Naive B cell (primary cell): ENCODE results near the gene AUH. TPM values are rescaled to one million over a fixed set of nuclear protein-coding genes. Genes with fewer than 3 reads are reported as not detected.

Experiments
- ATAC-seq, 2 donors: fragments of 150-1000 bp; cut with Tn5 transposase; 2 replicates each; pipeline ENCODE4 v1.10.0; 2021; ENCODE audit warnings: low read depth in 2 of 2, mild to moderate bottlenecking in 2 of 2, moderate library complexity in 2 of 2
- DNase-seq: peaks from one replicate; pipeline ENCODE4 v3.0.0; 2022
- H3K27ac Mint-ChIP-seq, 6 donors: one replicate each; pipeline ENCODE4 v1.8.0; 2020 to 2022; ENCODE audit warnings: mild to moderate bottlenecking in 6 of 6, mixed read lengths in 6 of 6, moderate library complexity in 5 of 6, inconsistent platforms in 2 of 6
- H3K27me3 Mint-ChIP-seq, 3 donors: one replicate each; pipeline ENCODE4 v1.8.0; 2021 to 2022; ENCODE audit warnings: mixed read lengths in 3 of 3, mild to moderate bottlenecking in 1 of 3
- H3K36me3 Mint-ChIP-seq, 2 donors: one replicate each; pipeline ENCODE4 v1.8.0; 2020 to 2022; ENCODE audit warnings: mixed read lengths in 2 of 2, inconsistent platforms in 1 of 2, mild to moderate bottlenecking in 1 of 2
- H3K4me1 Mint-ChIP-seq, 3 donors: one replicate each; pipeline ENCODE4 v1.8.0; 2020 to 2022; ENCODE audit warnings: mixed read lengths in 3 of 3, inconsistent platforms in 1 of 3, mild to moderate bottlenecking in 1 of 3, moderate library complexity in 1 of 3
- H3K4me3 Mint-ChIP-seq, 8 donors: one replicate each; pipeline ENCODE4 v1.8.0; 2020 to 2022; ENCODE audit warnings: mild to moderate bottlenecking in 8 of 8, mixed read lengths in 8 of 8, moderate library complexity in 8 of 8, inconsistent platforms in 2 of 8
- H3K9me3 Mint-ChIP-seq, 7 donors: one replicate each; pipeline ENCODE4 v1.8.0; 2020 to 2022; ENCODE audit warnings: mixed read lengths in 7 of 7, mild to moderate bottlenecking in 5 of 7, inconsistent platforms in 2 of 7, moderate library complexity in 1 of 7
- polyA plus RNA-seq, 6 donors: library from polyadenylated mRNA; unstranded; fragments of 300-500 nt; fragmentation: Illumina TruSeq; gene quantifications; one replicate each; pipeline ENCODE4 v1.2.3, GENCODE V29; 2021; ENCODE audit warnings: low read depth in 6 of 6

AUH gene
- polyA plus RNA-seq, 6 donors from 2014 or later: 8.1 to 11.4 (median 10.1) TPM

- no peak for DNase-seq
- peaks cover 0 to 6% (median 2%) of the 10 kb centered on the region in 7 donors for H3K9me3 Mint-ChIP-seq
- peak overlapping the region in 1 of 8 donors; percentile 44 for H3K4me3 Mint-ChIP-seq
- no peak for ATAC-seq
- H3K27me3 Mint-ChIP-seq: no peaks in the 10 kb centered on the region
- H3K4me1 Mint-ChIP-seq: peaks cover 14 to 23% (median 17%) of the 10 kb centered on the region in 3 donors
- H3K36me3 Mint-ChIP-seq: no peaks in the 10 kb centered on the region
- peak overlapping the region in 1 of 6 donors; percentile 15 for H3K27ac Mint-ChIP-seq
These were observed 174.3 kb downstream of the AUH start for GRCh38 chr9:91187311-91187964.

DNA sequence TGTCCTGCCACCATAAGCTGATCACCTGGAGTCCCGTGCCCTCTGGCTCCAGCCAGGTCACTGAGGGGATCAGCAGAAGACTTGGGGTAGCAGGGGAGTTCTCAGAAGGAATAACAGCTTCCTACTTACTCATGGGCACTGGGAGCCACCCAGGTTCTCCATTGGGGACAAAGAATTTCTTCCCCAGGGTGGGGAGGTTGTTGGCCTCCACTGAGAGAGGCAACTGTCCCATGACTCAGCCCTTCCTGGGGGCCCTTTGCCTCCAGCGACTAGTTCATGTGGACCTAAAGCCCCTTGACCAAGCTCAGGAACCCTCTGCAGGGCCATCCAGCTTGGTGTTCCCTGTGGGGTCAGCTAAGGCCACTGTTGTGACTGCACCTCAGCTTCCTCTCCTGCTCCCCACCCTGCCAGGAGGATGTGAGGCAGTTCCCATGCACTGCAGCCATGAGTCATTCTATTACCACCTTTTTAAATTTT is 175.0 kb downstream of the AUH start:
- peaks cover 0 to 6% (median 2%) of the 10 kb centered on the region in 7 donors for H3K9me3 Mint-ChIP-seq
- DNase-seq (no peak), ATAC-seq (no peak)
- H3K36me3 Mint-ChIP-seq: no peaks in the 10 kb centered on the region
- no peak overlapping the region for H3K4me3 Mint-ChIP-seq
- H3K27ac Mint-ChIP-seq: peak overlapping the region in 1 of 6 donors; percentile 19
- peaks cover 7 to 21% (median 9%) of the 10 kb centered on the region in 3 donors for H3K4me1 Mint-ChIP-seq
- no peaks in the 10 kb centered on the region for H3K27me3 Mint-ChIP-seq

DNA sequence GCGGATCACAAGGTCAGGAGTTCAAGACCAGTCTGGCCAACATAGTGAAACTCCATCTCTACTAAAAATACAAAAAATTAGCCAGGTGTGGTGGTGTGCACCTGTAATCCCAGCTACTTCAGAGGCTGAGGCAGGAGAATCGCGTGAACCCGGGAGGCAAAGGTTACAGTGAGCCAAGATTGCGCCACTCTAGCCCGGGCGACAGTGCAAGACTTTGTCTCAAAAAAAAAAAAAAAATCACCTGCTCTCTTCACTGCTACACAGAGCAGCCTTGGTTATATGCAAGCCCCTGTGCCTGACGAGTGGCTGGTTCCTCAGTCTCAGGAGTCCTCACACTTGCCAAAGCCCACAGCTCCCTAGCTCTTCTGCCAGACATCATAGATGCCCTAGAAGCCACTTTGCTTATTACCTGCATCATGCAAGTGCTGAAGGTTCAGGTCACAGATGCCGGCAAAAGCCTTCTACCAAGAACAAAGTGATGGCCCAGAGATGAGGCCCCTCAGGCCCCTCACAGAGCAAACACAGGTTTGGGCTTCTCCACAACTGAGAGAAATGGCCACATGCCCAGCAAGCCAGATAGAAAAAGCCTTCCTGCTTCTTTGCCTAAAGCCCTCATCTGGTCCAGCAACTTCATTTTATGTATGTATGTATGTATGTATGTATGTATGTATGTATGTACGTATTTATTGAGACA is 176.4 kb downstream of the AUH start:
- Mint-ChIP-seq H3K4me1 (peaks cover 6 to 15% (median 8%) of the 10 kb centered on the region in 3 donors), H3K9me3 (peaks cover 0 to 6% (median 2%) of the 10 kb centered on the region in 7 donors), H3K36me3 (no peaks in the 10 kb centered on the region), H3K27me3 (no peaks in the 10 kb centered on the region), H3K27ac (peak overlapping the region in 1 of 6 donors; percentile 32), H3K4me3 (no peak overlapping the region)
- ATAC-seq (no peak), DNase-seq (no peak)

GRCh38 chr9:91182429-91183225 is 179.1 kb downstream of the AUH start:
- peak overlapping the region in 3 of 8 donors; percentile 5 to 48 (median 31) for H3K4me3 Mint-ChIP-seq
- no peaks in the 10 kb centered on the region for H3K9me3 Mint-ChIP-seq
- H3K27ac Mint-ChIP-seq: peak overlapping the region in 2 of 6 donors; percentile 17 to 79
- H3K4me1 Mint-ChIP-seq: peaks cover 6 to 20% (median 13%) of the 10 kb centered on the region in 3 donors
- ATAC-seq (no peak), DNase-seq (no peak)
- no peaks in the 10 kb centered on the region for H3K27me3 Mint-ChIP-seq
- H3K36me3 Mint-ChIP-seq: no peaks in the 10 kb centered on the region

DNA sequence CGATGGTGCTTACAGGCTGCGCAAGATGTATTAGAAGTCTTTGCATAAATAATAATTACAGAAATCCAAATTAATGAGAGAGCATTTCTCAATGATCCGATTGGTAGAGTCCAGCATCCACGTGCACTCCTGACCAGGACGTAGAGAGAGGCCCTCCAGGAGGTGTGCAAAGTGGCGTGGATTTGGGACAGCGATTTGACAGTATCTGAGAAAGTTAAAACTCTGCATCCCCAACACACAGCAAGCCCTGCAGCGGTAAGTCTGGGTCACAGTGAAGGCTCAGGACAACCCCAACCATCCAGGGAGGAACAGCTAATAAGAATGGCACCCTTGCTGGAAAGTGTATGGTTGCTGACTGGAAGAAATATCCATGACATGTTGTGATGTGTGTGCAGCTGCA is 180.2 kb downstream of the AUH start:
- no peaks in the 10 kb centered on the region for H3K27me3 Mint-ChIP-seq
- no peak overlapping the region for H3K4me3 Mint-ChIP-seq
- H3K4me1 Mint-ChIP-seq: peaks cover 14 to 31% (median 22%) of the 10 kb centered on the region in 3 donors
- no peak overlapping the region for H3K27ac Mint-ChIP-seq
- DNase-seq: no peak
- no peaks in the 10 kb centered on the region for H3K9me3 Mint-ChIP-seq
- no peaks in the 10 kb centered on the region for H3K36me3 Mint-ChIP-seq
- ATAC-seq: no peak

GRCh38 chr9:91180930-91181268 is 180.8 kb downstream of the AUH start:
- no peak overlapping the region for H3K27ac Mint-ChIP-seq
- DNase-seq: no peak
- H3K27me3 Mint-ChIP-seq: no peaks in the 10 kb centered on the region
- ATAC-seq: no peak
- H3K9me3 Mint-ChIP-seq: no peaks in the 10 kb centered on the region
- H3K4me3 Mint-ChIP-seq: no peak overlapping the region
- no peaks in the 10 kb centered on the region for H3K36me3 Mint-ChIP-seq
- H3K4me1 Mint-ChIP-seq: peaks cover 14 to 33% (median 24%) of the 10 kb centered on the region in 3 donors

DNA sequence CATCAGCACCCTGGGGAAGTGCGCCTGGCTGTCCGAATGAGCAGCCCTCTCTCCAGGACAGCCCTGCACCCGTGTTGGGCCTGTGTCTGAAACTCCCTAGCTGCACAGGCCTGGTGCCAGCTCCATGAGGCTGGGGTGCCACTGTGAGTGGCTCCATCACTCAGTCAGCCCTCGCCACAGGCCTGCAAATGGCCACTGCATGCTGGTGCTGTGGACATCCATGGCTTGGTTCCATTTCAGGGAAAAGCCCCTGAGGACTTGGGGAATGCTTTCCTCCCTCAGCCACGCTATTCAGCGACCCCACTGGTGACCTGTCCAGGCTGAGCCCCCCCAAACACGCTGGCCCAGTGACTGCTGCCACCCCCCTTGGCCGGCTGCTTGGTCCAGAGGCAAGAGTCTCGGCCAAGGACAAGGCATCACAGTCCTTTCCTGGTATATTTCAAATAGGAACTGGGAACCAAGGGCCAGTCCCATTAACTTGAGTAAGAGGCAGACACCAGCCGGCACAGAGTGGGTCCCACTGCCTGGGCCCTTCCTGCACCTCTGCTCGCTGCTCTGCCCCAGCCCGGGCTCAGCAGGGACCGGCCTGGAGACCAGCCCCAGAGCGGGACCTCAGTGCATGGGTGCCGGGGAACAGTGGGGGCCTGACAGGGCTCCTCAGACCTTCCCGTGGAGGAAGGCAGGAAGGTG is 181.3 kb downstream of the AUH start:
- Mint-ChIP-seq H3K4me1 (peaks cover 14 to 38% (median 29%) of the 10 kb centered on the region in 3 donors), H3K27ac (no peak overlapping the region), H3K36me3 (no peaks in the 10 kb centered on the region), H3K27me3 (no peaks in the 10 kb centered on the region), H3K9me3 (no peaks in the 10 kb centered on the region), H3K4me3 (no peak overlapping the region)
- DNase-seq (no peak), ATAC-seq (no peak)

GRCh38 chr9:91179237-91180138 is 182.2 kb downstream of the AUH start:
- Mint-ChIP-seq H3K27ac (no peak overlapping the region), H3K4me3 (peak overlapping the region in 1 of 8 donors; percentile 24), H3K27me3 (no peaks in the 10 kb centered on the region), H3K4me1 (peaks cover 19 to 45% (median 38%) of the 10 kb centered on the region in 3 donors), H3K36me3 (no peaks in the 10 kb centered on the region), H3K9me3 (no peaks in the 10 kb centered on the region)
- no peak for ATAC-seq
- DNase-seq: no peak

DNA sequence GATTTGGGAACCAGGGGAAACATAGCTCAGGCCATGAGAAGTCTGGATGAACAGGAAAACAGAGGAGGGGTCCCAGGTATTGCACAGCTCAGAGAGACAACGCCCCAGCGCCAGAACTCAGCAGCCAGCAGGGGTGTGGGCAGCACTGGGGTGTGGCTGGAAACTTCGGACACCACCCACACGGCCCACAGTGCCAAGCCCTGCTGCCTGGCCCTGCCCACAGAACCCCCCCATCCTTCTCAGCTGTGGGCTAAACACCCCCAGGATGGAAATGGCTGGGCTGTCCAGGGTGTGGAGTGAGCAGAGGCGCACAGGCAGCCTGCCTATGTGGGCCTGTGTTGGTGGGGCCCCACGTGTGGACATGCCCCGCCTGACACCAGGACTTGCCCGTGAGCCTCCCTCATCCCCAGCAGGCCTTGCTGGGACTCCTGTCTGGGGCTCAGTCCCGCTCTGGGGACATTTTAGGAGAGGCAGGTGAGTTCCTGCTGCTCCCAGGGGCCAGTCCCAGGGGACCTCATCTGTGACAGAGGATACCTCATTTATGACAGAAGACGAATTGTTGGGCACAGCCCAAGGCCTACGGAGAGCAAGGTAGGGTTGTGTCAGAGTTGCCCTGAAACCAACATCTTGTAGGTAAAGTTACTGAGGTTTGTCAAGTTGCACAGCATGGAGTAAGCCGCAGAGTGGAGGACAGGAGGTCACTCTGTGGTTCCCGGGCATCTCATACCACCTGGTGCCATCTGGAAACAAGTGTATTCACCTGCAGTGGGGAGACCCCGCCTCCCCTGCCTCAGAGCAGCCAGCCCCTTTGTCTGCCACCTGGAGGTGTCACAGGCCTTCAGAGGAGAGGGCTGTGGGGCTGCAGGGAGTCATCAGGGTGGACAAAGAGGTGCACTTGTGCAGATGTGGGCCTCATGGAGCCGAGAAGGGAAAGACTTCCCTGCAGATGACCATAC is 183.2 kb downstream of the AUH start:
- DNase-seq (no peak), ATAC-seq (no peak)
- Mint-ChIP-seq H3K27ac (peak overlapping the region in 2 of 6 donors; percentile 69 to 85), H3K4me3 (no peak overlapping the region), H3K36me3 (no peaks in the 10 kb centered on the region), H3K9me3 (no peaks in the 10 kb centered on the region), H3K4me1 (peaks cover 23 to 52% (median 45%) of the 10 kb centered on the region in 3 donors), H3K27me3 (no peaks in the 10 kb centered on the region)

DNA sequence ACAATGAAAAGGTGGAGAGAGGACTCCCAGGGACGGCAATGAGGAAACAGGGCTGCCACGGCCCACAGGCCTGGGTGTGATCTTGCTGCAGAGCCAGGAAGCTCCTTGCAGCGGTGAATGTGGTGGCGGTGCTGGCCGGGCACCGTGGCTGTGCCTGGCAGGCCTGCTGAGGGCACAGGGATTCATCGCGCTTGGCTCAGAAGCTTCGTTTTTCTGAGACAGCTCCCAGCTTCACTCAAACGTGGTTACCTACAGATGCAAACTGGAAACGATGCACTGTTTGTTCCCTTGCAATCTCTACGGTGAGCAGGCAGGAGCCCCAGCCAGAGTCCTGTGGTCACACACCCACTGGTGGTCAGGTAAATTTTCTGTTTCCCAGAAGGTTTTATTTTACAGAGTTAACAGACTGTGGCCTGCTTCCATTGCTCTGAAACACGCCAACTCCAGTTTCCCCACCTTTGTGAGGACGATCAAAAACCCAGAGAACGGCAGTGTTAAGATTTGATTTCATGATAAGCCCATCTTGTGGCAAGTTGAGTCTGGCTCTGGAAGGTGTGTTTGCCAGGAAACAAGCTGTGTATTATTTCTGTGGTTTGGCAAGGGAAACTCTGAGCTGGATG is 183.9 kb downstream of the AUH start:
- peaks cover 20 to 51% (median 41%) of the 10 kb centered on the region in 3 donors for H3K4me1 Mint-ChIP-seq
- peak overlapping the region in 6 of 8 donors; percentile 3 to 59 (median 52) for H3K4me3 Mint-ChIP-seq
- no peaks in the 10 kb centered on the region for H3K36me3 Mint-ChIP-seq
- ATAC-seq (peak; percentile 50 to 59), DNase-seq (no peak)
- peak overlapping the region in 5 of 6 donors; percentile 12 to 97 (median 69) for H3K27ac Mint-ChIP-seq
- peaks cover 0 to under 1% (median 0%) of the 10 kb centered on the region in 7 donors for H3K9me3 Mint-ChIP-seq
- H3K27me3 Mint-ChIP-seq: no peaks in the 10 kb centered on the region

- DNase-seq (no peak), ATAC-seq (no peak)
- peaks cover 0 to 6% (median 3%) of the 10 kb centered on the region in 7 donors for H3K9me3 Mint-ChIP-seq
- peaks cover 18 to 46% (median 37%) of the 10 kb centered on the region in 3 donors for H3K4me1 Mint-ChIP-seq
- H3K4me3 Mint-ChIP-seq: peak overlapping the region in 5 of 8 donors; percentile 25 to 59 (median 49)
- H3K27ac Mint-ChIP-seq: peak overlapping the region in 4 of 6 donors; percentile 11 to 69 (median 38)
- peaks cover 0 to 2% of the 10 kb centered on the region in 2 donors for H3K36me3 Mint-ChIP-seq
- no peaks in the 10 kb centered on the region for H3K27me3 Mint-ChIP-seq
These were observed 184.6 kb downstream of the AUH start for GRCh38 chr9:91177081-91177480.
